Measurements from ENCODE around the gene NT5DC3. TPM values are rescaled to one million over a fixed set of nuclear protein-coding genes. Genes with fewer than 3 reads are reported as not detected.

Gene NT5DC3
- total RNA-seq, 2 donors from 2014 or later, result 6.7 to 7.4 TPM

DNA sequence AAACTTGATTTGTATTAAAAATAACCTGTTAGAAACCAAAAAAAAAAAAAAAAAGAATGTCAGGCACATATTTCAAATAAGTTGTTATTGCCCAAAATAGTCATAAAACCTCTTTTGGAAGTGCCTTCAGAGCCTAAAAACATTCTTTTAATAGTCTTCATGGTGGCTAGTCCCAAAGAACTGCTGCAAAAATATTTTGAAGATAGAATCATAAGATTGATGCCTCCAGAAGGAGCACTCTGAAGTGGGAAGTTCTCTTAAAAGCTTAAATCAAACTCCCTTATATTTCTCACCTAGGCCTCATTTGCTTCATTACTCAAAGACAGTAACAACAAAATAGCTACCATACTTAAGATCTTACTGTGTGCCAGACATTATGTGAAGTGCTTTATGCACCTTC lies 27.2 kb upstream of the NT5DC3 start:
- no peaks in the 10 kb centered on the region for H3K4me1 Mint-ChIP-seq
- no peak overlapping the region for H3K27ac Mint-ChIP-seq
- no peaks in the 10 kb centered on the region for H3K36me3 Mint-ChIP-seq (ENCODE audit: low read depth)
- H3K9me3 Mint-ChIP-seq, result no peaks in the 10 kb centered on the region
- H3K4me3 Mint-ChIP-seq, result no peak overlapping the region
- no peak for ATAC-seq (replicated peaks)
- H3K27me3 Mint-ChIP-seq, result no peaks in the 10 kb centered on the region

DNA sequence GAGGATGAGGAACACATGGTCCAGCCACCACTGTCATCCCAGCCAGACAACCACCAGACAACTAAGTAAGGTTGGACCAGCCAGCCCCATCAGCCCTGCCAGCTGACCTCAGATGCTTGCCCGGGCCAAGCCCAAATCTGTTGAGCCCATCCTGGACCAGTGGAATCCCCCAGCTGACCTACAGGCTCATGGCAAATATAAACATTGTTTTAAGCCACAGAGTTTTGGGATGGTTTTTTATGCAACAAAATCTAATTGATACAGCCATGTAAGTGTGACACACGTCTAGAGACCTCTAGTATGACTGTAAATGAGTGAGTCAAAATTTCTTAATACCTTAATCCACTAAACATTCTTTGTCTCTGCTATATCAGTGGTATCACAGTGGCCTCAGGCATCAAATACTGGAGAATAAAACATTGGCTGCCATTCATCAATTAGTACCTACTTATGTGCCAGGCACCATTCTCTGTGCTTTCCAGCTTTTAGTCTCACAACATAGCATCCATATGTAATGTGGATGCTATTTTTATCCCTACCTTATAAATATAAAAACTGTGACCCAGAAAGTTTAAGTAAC lies 24.2 kb upstream of the NT5DC3 start:
- Mint-ChIP-seq H3K36me3 (ENCODE audit: low read depth) (no peaks in the 10 kb centered on the region), H3K9me3 (no peaks in the 10 kb centered on the region), H3K27me3 (no peaks in the 10 kb centered on the region), H3K4me1 (no peaks in the 10 kb centered on the region), H3K27ac (no peak overlapping the region), H3K4me3 (no peak overlapping the region)
- ATAC-seq (replicated peaks), result no peak

DNA sequence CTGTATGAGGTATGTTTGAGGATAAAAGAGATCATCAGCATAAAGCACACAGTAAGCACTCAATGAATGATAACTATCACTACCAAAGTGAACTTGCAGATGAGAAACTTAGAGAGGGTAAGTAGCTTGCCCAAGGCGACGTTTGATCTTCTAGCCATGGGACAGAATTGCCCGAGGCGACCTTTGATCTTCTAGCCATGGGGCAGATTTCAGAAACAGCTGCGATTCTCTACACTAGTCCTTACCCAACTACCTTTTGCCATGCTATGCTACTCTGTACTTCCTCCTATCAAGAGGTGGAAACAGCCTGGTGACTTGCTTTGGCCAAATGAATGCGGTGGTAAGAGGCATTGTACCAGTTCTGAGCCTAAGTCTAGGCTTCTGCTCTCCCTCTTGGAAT lies 23.7 kb upstream of the NT5DC3 start:
- Mint-ChIP-seq H3K27ac (no peak overlapping the region), H3K36me3 (ENCODE audit: low read depth) (no peaks in the 10 kb centered on the region), H3K9me3 (no peaks in the 10 kb centered on the region), H3K4me3 (no peak overlapping the region), H3K27me3 (no peaks in the 10 kb centered on the region), H3K4me1 (no peaks in the 10 kb centered on the region)
- no peak for ATAC-seq (replicated peaks)

DNA sequence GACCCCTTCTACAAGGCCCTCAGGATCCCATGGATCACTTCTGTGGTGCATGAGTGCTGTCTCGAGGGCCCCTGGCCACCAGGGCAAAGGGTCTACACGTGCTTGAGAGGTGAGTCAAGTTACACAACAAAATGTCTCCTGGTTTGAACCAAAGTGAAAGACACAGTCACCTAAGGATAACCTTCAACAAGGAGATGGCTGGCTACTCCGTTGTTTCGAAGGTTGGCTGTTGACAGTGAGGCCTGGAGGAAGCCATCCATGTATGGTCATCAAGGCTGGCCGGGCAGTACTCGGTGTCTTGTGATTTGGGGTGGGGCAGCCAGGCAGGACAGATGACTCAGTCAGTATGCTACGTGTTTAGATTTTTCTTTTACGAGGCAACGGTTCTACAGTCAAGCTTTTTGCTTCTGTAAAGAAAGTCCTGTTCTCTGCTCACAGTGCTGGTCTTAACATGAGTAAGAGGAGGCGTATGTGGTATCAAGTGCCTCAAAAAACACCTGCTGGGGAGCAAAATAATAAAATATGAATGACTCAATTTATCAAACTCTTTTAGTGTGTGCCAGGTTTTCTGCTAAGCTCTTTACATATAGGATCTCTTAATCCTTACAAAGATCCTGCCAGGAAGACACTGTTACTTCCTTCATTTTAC lies 18.0 kb upstream of the NT5DC3 start:
- ATAC-seq (replicated peaks), result no peak
- Mint-ChIP-seq H3K4me1 (no peaks in the 10 kb centered on the region), H3K4me3 (no peak overlapping the region), H3K9me3 (no peaks in the 10 kb centered on the region), H3K27me3 (no peaks in the 10 kb centered on the region), H3K27ac (no peak overlapping the region), H3K36me3 (ENCODE audit: low read depth) (no peaks in the 10 kb centered on the region)

DNA sequence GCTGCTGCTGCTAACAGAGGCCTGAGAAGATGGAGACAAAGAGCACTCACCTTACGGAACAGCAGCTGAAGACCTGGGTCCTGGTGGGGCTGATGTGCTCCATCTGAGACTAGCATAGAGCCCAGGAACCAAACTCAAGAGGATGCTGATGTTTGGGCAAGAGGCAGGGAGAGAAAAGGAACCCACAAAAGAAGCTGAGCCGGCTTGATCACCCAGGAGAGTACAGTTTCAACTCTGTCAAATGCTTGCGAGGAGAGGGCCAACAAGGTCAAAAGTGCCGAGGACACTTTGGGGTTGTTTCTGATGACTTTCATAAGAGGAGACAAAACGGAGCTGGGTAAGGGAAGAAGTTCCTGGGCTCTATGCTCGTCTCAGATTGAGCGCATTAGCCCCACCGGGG lies 17.3 kb upstream of the NT5DC3 start:
- Mint-ChIP-seq H3K36me3 (ENCODE audit: low read depth) (no peaks in the 10 kb centered on the region), H3K4me3 (no peak overlapping the region)
- no peak for ATAC-seq (replicated peaks)

DNA sequence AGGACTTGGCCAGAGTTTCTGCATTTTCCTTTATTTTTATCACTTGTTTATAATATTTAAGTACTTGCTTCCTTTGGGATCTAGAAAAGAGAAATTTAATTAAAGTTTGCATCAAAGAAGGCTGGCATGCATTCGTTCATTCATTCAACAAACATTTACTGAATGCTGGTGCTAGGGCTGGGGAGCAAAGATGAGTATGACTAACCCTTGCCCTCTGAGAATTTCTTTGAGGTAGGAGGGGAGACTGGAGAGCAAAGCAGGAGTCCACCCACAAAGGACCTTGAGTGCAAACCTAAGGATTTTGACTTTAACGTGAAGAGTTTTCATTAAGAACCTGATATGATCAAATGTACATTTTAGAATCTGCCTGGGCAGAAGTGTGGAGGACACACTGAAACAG lies 16.1 kb upstream of the NT5DC3 start:
- no peak for ATAC-seq (replicated peaks)
- Mint-ChIP-seq H3K27ac (no peak overlapping the region), H3K36me3 (ENCODE audit: low read depth) (no peaks in the 10 kb centered on the region), H3K4me3 (no peak overlapping the region), H3K9me3 (no peaks in the 10 kb centered on the region), H3K4me1 (peaks cover 4% of the 10 kb centered on the region), H3K27me3 (no peaks in the 10 kb centered on the region)

More for the DNA sequence above, 17.3 kb upstream of the NT5DC3 start:
- Mint-ChIP-seq H3K27ac (no peak overlapping the region), H3K27me3 (no peaks in the 10 kb centered on the region), H3K4me1 (no peaks in the 10 kb centered on the region), H3K9me3 (no peaks in the 10 kb centered on the region)

DNA sequence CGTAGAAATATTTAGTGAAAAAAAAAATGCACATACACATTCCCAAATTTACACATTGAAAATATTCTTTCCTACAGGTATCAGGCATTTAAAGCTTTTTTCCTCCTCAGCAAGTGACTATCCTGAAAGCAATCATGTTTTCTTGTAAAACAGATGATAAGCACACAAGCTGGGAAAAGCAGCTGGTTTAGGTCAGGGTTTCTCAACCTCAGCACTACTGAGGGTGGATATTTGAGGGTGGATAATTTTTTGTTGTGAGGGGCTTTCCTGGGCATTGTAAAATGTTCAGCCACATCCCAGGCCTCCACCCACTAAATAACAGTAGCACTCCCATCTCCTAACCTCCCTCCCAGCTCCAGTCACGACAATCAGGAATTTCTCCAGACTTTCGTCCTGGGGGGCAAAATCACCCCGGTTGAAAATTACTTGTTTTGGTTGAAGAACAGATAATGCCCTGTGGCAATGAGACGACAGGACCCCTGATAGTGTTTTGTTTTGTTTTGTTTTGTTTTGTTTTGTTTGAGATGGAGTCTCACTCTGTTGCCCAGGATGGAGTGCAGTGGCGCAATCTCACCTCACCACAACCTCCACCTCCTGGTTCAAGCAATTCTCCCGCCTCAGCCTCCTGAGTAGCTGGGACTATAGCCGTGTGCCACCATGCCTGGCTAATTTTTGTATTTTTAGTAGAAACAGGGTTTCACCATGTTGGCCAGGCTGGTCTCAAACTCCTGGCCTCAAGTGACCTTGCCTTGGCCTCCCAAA lies 15.0 kb upstream of the NT5DC3 start:
- Mint-ChIP-seq H3K27me3 (no peaks in the 10 kb centered on the region), H3K4me3 (no peak overlapping the region)

DNA sequence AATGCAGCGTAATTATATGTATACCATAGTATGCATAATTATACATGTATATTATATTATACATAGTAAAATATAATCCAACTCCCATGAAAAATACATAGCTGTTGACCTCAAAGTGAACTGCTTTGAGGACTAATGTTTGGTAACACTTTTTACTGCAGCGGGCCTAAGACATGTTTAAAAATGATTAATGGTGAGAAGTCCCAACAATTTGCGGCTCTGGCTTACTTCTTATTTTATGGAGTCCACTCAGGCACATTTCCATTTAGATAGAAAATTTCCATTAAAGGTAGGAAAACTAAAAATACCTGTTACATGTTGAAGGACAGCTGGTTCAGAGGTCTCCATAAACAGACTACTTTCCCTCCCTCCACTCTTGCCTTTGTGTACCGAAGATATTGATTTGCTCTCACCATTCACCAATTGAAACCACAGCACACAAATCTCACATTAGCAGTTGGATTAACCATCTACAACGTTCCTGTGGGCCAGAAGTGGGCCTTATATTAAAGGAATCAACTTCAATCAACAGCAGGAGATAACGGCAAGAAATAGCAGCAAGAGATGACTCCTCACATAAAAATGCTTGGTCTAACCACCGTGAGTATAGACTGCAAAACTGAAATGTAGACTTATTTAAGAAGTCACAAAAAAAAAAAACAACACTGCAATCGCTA lies 14.1 kb upstream of the NT5DC3 start:
- H3K4me3 Mint-ChIP-seq, result no peak overlapping the region
- H3K27ac Mint-ChIP-seq, result no peak overlapping the region
- H3K36me3 Mint-ChIP-seq (ENCODE audit: low read depth), result no peaks in the 10 kb centered on the region
- ATAC-seq (replicated peaks), result no peak
- peaks cover 4% of the 10 kb centered on the region for H3K4me1 Mint-ChIP-seq
- no peaks in the 10 kb centered on the region for H3K27me3 Mint-ChIP-seq
- H3K9me3 Mint-ChIP-seq, result no peaks in the 10 kb centered on the region

More for the DNA sequence above, 15.0 kb upstream of the NT5DC3 start:
- Mint-ChIP-seq H3K27ac (no peak overlapping the region), H3K4me1 (peaks cover 4% of the 10 kb centered on the region), H3K36me3 (ENCODE audit: low read depth) (no peaks in the 10 kb centered on the region), H3K9me3 (no peaks in the 10 kb centered on the region)
- ATAC-seq (replicated peaks), result no peak

DNA sequence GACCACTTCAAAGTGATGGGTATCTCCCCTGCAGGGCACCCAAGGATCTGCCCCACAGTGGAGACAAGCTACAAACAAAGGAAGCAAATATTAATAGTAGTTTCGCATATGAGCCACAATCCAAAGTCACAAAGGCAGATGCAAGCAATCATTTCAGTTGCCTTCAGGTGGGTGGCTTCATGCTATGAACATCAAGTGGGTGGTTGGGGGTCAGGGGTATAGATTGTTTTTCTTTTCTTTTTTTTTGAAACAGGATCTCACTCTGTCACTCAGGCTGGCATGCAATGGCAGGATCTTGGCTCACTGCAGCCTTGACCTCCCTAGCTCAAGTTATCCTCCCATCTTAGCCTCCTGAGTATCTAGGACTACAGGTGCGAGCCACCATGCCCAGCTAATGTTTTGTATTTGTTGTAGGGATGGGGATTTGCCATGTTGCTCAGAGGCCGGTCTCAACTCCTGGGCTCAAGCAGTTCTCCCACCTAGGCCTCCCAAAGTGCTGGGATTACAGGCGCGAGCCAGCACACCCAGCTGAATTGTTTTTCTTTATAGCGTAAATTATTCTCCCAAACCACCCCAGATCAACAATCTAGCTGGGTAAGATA lies 13.4 kb upstream of the NT5DC3 start:
- H3K36me3 Mint-ChIP-seq (ENCODE audit: low read depth), result no peaks in the 10 kb centered on the region
- ATAC-seq (replicated peaks), result no peak
- H3K27ac Mint-ChIP-seq, result no peak overlapping the region
- no peaks in the 10 kb centered on the region for H3K9me3 Mint-ChIP-seq
- no peaks in the 10 kb centered on the region for H3K27me3 Mint-ChIP-seq
- H3K4me3 Mint-ChIP-seq, result no peak overlapping the region
- H3K4me1 Mint-ChIP-seq, result peaks cover 4% of the 10 kb centered on the region

DNA sequence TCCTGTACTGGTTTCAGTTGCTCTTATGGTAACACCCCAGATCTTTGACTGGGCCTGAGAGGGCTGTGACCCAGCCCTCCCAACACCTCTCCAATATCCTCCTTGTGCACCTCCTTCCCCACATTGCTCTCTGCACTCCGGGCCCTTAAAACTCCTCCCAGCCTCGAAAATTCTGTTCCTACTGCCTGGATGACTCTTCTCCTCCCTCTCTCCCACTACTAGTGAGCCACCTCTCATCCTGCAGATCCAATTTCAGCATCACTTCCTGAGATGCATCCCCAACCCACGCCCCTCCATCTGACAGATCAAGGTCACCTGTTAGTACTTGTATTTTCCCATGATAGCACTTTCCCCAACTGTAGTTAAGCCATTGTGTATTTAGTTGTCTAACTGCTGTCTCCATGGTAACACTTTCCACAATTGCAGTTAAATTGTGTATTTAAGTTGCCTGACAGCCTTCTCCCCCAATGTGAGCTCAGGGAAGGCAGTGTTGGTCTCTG lies 11.5 kb upstream of the NT5DC3 start:
- Mint-ChIP-seq H3K4me1 (peaks cover 4% of the 10 kb centered on the region), H3K27me3 (no peaks in the 10 kb centered on the region), H3K36me3 (ENCODE audit: low read depth) (no peaks in the 10 kb centered on the region), H3K9me3 (no peaks in the 10 kb centered on the region), H3K27ac (no peak overlapping the region), H3K4me3 (no peak overlapping the region)
- ATAC-seq (replicated peaks), result no peak

DNA sequence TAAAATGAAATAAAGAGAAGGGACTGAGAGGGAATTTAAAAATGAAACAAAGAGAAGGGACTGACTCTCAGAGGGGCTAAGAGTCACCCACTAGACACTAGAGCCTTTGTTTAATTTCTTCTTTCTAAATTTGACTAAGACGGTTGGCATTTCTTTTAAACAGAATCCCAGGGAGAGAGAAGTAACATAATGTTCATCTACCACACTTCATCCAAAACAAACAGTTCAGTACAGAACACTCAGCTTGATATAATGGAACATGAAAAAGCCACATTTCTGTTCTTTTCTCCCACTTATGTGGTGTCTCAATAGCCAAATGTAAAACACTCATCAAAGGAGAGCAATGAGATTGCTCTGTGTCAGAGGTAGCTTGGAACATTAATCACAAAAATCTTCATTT lies 10.1 kb upstream of the NT5DC3 start:
- no peak for ATAC-seq (replicated peaks)
- Mint-ChIP-seq H3K4me3 (no peak overlapping the region), H3K4me1 (peaks cover 4% of the 10 kb centered on the region), H3K9me3 (no peaks in the 10 kb centered on the region), H3K36me3 (ENCODE audit: low read depth) (no peaks in the 10 kb centered on the region), H3K27ac (peak overlapping the region; percentile 16), H3K27me3 (no peaks in the 10 kb centered on the region)

DNA sequence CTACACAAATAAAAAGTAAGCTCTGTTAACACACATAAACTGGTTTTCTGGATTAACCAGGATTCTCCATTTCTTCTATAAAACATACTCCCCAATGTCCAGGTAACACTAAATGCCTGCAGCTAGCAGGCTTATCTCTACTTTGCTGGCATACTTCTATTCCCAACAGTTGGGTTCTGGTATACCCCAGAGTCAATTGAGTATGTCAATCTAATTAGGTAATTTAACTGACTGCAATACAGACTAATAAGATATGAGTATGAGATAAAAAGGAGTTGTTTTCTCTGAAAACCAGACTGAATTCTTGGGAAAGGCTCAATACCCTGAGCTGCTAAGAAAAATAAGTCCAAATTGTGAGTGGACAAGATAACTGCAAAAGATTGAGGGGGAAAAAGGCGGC lies 9.4 kb upstream of the NT5DC3 start:
- no peaks in the 10 kb centered on the region for H3K9me3 Mint-ChIP-seq
- no peaks in the 10 kb centered on the region for H3K36me3 Mint-ChIP-seq (ENCODE audit: low read depth)
- peaks cover 4% of the 10 kb centered on the region for H3K4me1 Mint-ChIP-seq
- no peaks in the 10 kb centered on the region for H3K27me3 Mint-ChIP-seq
- ATAC-seq (replicated peaks), result no peak
- no peak overlapping the region for H3K4me3 Mint-ChIP-seq
- H3K27ac Mint-ChIP-seq, result no peak overlapping the region

DNA sequence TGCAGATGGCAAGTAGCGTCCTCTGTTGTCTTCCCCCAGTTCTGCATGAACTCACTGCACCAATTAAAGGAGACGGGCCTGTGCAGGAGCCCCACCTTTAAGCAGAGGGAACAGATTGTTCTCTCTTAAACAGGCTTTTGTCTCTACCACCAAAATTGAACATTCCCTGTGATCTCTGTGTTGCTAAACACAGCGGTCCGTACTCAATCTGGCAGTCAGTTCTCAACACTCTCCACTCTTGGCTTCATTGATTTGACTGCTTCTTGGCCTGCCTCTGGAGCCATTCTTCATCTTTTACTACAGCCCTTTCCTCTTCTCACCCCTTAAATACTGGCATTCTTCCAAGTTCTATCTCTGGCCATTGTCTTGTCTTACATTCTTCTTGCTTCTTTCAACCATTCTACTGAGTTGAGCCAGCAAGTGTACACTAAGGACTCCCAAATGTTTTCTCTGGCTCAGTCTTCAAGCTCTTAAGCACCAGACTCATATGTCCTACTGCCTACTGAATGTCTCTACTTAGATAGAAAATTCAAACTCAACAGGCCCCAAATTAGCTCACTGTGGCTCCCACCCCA lies 8.0 kb upstream of the NT5DC3 start:
- H3K4me3 Mint-ChIP-seq, result no peak overlapping the region
- H3K4me1 Mint-ChIP-seq, result peaks cover 4% of the 10 kb centered on the region
- no peaks in the 10 kb centered on the region for H3K36me3 Mint-ChIP-seq (ENCODE audit: low read depth)
- H3K27ac Mint-ChIP-seq, result no peak overlapping the region
- no peaks in the 10 kb centered on the region for H3K27me3 Mint-ChIP-seq
- no peak for ATAC-seq (replicated peaks)
- no peaks in the 10 kb centered on the region for H3K9me3 Mint-ChIP-seq

DNA sequence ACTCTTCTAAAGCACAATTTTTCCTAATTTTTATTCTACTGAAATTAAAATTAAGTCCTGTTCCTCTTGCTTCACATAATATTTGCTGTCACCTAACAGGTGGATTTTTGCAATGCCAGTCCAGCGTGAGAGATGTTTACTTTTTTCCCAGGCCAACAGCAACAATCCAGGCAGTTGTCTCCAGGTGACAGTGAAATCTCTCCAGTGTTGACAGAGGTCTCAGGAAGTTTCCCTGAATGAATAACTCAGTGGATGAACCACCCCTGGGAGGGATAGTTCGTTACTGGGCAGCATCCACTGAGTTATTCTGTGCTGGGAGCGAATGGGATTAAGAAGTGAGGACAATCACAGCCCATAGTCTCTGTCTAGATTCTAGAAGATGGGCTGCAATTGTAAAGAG lies 7.1 kb upstream of the NT5DC3 start:
- Mint-ChIP-seq H3K4me3 (no peak overlapping the region), H3K36me3 (ENCODE audit: low read depth) (no peaks in the 10 kb centered on the region), H3K27ac (no peak overlapping the region), H3K9me3 (no peaks in the 10 kb centered on the region), H3K4me1 (peaks cover 4% of the 10 kb centered on the region), H3K27me3 (no peaks in the 10 kb centered on the region)
- no peak for ATAC-seq (replicated peaks)
